Thoracic aorta (tissue), 2 donors: Measurements from ENCODE around the gene SH3GL2. TPM values are rescaled to one million over a fixed set of nuclear protein-coding genes. Genes with fewer than 3 reads are reported as not detected.

Experiments used
- ATAC-seq: fragments of 150-250 bp; one replicate; pipeline ENCODE4 v1.8.0; 2017; ENCODE audit warnings: low read depth; ENCODE audit not compliant: insufficient number of reproducible peaks, low FRiP score
- DNase-seq: peaks from one replicate; pipeline ENCODE4 v3.0.0-alpha.2; 2020; ENCODE audit warnings: low spot score
- H3K27ac ChIP-seq, 2 donors: fragments of 200-600 bp; sonication (generic); 1 replicate in 1 of 2; 2 replicates in 1 of 2; pipeline ENCODE4 v1.5.1; 2016; ENCODE audit warnings: mild to moderate bottlenecking in 2 of 2, moderate library complexity in 2 of 2
- H3K27me3 ChIP-seq: fragments of 200-600 bp; sonication (generic); replicated peaks from 2 replicates; pipeline ENCODE4 v1.6.0; 2016; ENCODE audit warnings: mild to moderate bottlenecking; ENCODE audit not compliant: insufficient read depth
- H3K36me3 ChIP-seq: fragments of 200-600 bp; sonication (generic); one replicate; pipeline ENCODE4 v1.5.1; 2016
- H3K4me1 ChIP-seq, 2 donors: fragments of 200-600 bp; sonication (generic); 1 replicate in 1 of 2; 2 replicates in 1 of 2; pipeline versions ENCODE4 v1.5.1 to v1.6.0; 2016; ENCODE audit warnings: low read depth in 2 of 2, mild to moderate bottlenecking in 1 of 2; ENCODE audit not compliant: control insufficient read depth in 1 of 2
- H3K4me3 ChIP-seq: fragments of 200-600 bp; sonication (generic); 2 replicates; pipeline ENCODE4 v1.5.1; 2016; ENCODE audit warnings: mild to moderate bottlenecking
- H3K9me3 ChIP-seq: fragments of 200-600 bp; sonication (generic); 2 replicates; pipeline ENCODE4 v1.5.1; 2016
- total RNA-seq, 2 donors: library from RNA; depleted of rRNA; stranded (reverse); fragments of >200 nt; gene quantifications; one replicate each; pipeline versions ENCODE4 v1.1.0 to v1.2.3, GENCODE V29; 2016
- TF ChIP-seq, protein P1 (sequence below): fragments of 200-600 bp; sonication (generic); IDR thresholded peaks from one replicate; pipeline ENCODE4 v1.5.1; 2019; ENCODE audit warnings: antibody characterized with exemption

SH3GL2 gene
- total RNA-seq, 2 donors from 2014 or later: not detected

DNA sequence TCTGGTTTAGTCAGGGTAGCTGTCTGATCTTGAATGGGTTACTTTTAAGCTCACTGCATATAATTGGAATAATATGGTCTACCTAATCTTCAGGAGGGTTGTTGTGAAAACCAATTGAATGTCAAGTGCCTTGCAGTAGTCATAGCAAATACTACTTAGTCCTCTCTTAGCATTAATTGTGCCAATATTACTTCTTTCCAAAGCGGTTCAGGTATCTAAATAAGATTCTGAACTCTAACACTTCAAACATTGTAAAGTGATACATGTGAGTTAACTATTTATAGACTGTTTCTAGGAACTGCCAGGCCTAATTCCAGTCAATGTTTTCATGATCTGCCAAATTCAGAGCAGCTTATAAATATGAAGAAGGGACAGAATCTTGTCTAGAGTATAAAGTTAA lies 140.2 kb downstream of the SH3GL2 start:
- TF ChIP-seq, protein P1, sequence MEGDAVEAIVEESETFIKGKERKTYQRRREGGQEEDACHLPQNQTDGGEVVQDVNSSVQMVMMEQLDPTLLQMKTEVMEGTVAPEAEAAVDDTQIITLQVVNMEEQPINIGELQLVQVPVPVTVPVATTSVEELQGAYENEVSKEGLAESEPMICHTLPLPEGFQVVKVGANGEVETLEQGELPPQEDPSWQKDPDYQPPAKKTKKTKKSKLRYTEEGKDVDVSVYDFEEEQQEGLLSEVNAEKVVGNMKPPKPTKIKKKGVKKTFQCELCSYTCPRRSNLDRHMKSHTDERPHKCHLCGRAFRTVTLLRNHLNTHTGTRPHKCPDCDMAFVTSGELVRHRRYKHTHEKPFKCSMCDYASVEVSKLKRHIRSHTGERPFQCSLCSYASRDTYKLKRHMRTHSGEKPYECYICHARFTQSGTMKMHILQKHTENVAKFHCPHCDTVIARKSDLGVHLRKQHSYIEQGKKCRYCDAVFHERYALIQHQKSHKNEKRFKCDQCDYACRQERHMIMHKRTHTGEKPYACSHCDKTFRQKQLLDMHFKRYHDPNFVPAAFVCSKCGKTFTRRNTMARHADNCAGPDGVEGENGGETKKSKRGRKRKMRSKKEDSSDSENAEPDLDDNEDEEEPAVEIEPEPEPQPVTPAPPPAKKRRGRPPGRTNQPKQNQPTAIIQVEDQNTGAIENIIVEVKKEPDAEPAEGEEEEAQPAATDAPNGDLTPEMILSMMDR: no peak
- no peaks in the 10 kb centered on the region for H3K36me3 ChIP-seq
- no peaks in the 10 kb centered on the region for H3K27me3 ChIP-seq
- H3K27ac ChIP-seq: no peak overlapping the region
- DNase-seq (no peak), ATAC-seq (no peak)
- H3K4me3 ChIP-seq: no peak overlapping the region
- no peaks in the 10 kb centered on the region for H3K9me3 ChIP-seq
- H3K4me1 ChIP-seq: no peaks in the 10 kb centered on the region

DNA sequence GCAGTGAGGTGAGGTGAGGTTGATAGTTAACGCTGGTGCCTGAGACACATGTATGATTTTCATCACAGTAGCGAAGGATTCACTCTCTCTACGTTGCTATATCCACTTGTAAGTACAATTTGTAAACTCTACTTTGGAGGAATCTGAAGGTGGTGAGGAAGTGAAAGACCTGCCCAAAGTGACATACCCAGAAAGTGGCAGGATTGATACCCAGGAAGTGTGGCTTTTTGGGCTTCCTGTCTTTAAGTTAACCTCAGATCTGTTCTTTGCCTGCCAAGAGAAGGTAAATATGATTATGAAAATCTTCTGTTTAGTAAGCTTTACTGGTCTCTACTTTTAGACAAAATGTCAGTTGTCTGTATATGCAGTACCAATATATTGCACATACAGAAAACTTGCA lies 143.1 kb downstream of the SH3GL2 start:
- no peak for DNase-seq
- Histone ChIP-seq H3K36me3 (no peaks in the 10 kb centered on the region), H3K27me3 (no peaks in the 10 kb centered on the region), H3K9me3 (no peaks in the 10 kb centered on the region), H3K4me3 (no peak overlapping the region), H3K4me1 (no peaks in the 10 kb centered on the region), H3K27ac (no peak overlapping the region)
- TF ChIP-seq, protein P1: no peak
- no peak for ATAC-seq

DNA sequence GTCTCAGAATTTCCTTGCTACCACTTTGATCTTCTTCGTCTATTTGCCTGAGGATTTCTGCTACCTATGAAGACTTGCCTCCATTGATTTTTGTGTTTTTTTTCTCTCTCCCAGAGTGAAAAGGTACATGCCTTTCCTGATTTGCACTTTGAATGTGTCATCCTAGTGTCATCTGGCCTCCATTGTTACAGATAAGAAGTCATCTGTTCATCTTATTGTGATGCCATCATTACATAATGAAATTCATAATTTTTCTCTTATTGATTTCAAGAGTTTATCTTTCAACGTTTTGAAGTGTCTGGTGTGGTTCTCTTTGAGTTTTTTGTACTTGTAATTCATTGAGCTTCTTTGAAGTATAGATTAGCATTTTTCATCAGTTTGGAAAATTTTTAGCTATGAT lies 144.8 kb downstream of the SH3GL2 start:
- DNase-seq (no peak), ATAC-seq (no peak)
- Histone ChIP-seq H3K9me3 (no peaks in the 10 kb centered on the region), H3K4me1 (no peaks in the 10 kb centered on the region), H3K27ac (no peak overlapping the region), H3K4me3 (no peak overlapping the region), H3K36me3 (no peaks in the 10 kb centered on the region), H3K27me3 (no peaks in the 10 kb centered on the region)
- TF ChIP-seq, protein P1: no peak

DNA sequence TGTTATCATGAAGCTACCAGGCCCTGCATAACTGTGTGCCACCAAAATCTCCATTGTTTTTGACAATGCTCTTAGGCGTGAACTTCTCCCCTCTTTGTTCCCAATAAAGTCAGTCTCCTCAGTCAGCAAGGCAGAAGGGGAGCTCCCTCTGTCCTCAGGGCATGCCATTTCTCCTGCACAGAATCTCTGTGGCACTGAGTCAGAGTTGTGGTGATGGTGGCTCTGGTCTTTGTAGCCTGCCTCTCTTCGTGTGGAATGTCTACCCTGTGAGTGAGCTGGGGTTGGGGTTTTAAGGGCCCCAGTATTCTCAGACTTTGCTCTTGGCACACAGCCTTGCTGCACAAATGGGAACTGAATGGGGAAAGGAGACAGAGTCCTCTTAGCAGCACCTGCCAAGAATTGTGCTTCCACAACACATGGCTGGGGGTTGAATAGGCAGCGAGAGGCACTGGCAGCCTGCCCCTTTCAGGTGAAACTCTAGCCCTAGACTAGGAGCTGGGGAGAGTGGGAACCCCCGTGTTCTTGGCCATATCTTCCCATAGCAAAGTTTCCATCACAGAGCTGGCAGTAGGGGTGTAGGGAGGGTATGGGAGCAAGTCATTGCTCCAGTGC lies 146.6 kb downstream of the SH3GL2 start:
- H3K4me1 ChIP-seq: no peaks in the 10 kb centered on the region
- ATAC-seq: no peak

DNA sequence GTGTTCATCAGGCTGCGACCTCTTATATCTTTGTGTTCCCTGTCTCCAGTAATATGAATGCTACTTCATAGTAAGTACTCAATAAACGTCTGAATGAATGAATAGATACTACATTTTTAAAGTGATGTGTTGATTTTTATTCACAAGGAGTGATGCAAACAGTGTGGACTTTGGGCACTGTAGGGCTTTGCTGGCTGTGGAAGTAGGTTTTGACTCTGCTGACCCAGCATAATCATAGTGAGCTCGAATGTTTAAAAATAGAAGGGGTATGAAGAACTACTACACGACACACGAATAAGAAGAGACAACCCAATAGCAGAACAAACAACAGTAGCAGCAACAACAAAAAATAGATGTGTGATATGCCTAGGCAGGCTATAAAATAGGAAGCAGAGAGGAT lies 147.4 kb downstream of the SH3GL2 start:
- Histone ChIP-seq H3K36me3 (no peaks in the 10 kb centered on the region), H3K4me3 (no peak overlapping the region), H3K9me3 (no peaks in the 10 kb centered on the region), H3K27me3 (no peaks in the 10 kb centered on the region), H3K27ac (no peak overlapping the region), H3K4me1 (no peaks in the 10 kb centered on the region)
- ATAC-seq (no peak), DNase-seq (no peak)
- TF ChIP-seq, protein P1: no peak

More for the DNA sequence above, 146.6 kb downstream of the SH3GL2 start:
- Histone ChIP-seq H3K9me3 (no peaks in the 10 kb centered on the region), H3K4me3 (no peak overlapping the region), H3K27me3 (no peaks in the 10 kb centered on the region), H3K27ac (no peak overlapping the region), H3K36me3 (no peaks in the 10 kb centered on the region)
- TF ChIP-seq, protein P1: no peak
- DNase-seq: no peak
